ENCODE measurements around the gene RDH16. TPM values are rescaled to one million over a fixed set of nuclear protein-coding genes. Genes with fewer than 3 reads are reported as not detected.
"Not testable (repeated sequence)": the region's sequence is repeated elsewhere in the genome, so short reads cannot be mapped to it uniquely, and the experiment has no call there.

RDH16 gene
- total RNA-seq, 2 donors from 2014 or later: 0.16 TPM; not detected in 1

GRCh38 chr12:56987011-56987410 is 29.6 kb upstream of the RDH16 start:
- TF ChIP-seq, protein P1, sequence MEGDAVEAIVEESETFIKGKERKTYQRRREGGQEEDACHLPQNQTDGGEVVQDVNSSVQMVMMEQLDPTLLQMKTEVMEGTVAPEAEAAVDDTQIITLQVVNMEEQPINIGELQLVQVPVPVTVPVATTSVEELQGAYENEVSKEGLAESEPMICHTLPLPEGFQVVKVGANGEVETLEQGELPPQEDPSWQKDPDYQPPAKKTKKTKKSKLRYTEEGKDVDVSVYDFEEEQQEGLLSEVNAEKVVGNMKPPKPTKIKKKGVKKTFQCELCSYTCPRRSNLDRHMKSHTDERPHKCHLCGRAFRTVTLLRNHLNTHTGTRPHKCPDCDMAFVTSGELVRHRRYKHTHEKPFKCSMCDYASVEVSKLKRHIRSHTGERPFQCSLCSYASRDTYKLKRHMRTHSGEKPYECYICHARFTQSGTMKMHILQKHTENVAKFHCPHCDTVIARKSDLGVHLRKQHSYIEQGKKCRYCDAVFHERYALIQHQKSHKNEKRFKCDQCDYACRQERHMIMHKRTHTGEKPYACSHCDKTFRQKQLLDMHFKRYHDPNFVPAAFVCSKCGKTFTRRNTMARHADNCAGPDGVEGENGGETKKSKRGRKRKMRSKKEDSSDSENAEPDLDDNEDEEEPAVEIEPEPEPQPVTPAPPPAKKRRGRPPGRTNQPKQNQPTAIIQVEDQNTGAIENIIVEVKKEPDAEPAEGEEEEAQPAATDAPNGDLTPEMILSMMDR (IDR thresholded peaks at IDR 0.05): no peak
- no peaks in the 10 kb centered on the region for H3K36me3 ChIP-seq
- H3K4me1 ChIP-seq: peaks cover 0 to 32% of the 10 kb centered on the region in 2 donors
- no peak for DNase-seq (ENCODE audit: low spot score)
- H3K4me3 ChIP-seq: no peak overlapping the region
- no peak overlapping the region for H3K27ac ChIP-seq
- no peaks in the 10 kb centered on the region for H3K9me3 ChIP-seq
- no peaks in the 10 kb centered on the region for H3K27me3 ChIP-seq

GRCh38 chr12:56985714-56986113 is 28.3 kb upstream of the RDH16 start:
- not testable (repeated sequence) for DNase-seq (ENCODE audit: low spot score); H3K27me3 ChIP-seq; H3K4me3 ChIP-seq; H3K27ac ChIP-seq; H3K9me3 ChIP-seq; H3K36me3 ChIP-seq
- H3K4me1 ChIP-seq: peaks cover 0 to 22% of the 10 kb centered on the region in 2 donors

- Histone ChIP-seq H3K9me3 (no peaks in the 10 kb centered on the region), H3K36me3 (no peaks in the 10 kb centered on the region), H3K27ac (no peak overlapping the region), H3K27me3 (no peaks in the 10 kb centered on the region), H3K4me1 (peaks cover 0 to 13% of the 10 kb centered on the region in 2 donors), H3K4me3 (no peak overlapping the region)
- no peak for DNase-seq (ENCODE audit: low spot score)
- TF ChIP-seq, protein P1 (IDR thresholded peaks at IDR 0.05): no peak
Measured at GRCh38 chr12:56983386-56983785, 26.0 kb upstream of the RDH16 start.

- H3K9me3 ChIP-seq; H3K27me3 ChIP-seq; H3K4me3 ChIP-seq; DNase-seq (ENCODE audit: low spot score); H3K27ac ChIP-seq; H3K36me3 ChIP-seq; H3K4me1 ChIP-seq: not testable (repeated sequence)
Measured at GRCh38 chr12:56982578-56983236, 25.3 kb upstream of the RDH16 start.

GRCh38 chr12:56980941-56981530 is 23.6 kb upstream of the RDH16 start:
- TF ChIP-seq, protein P1 (IDR thresholded peaks at IDR 0.05): no peak
- H3K27me3 ChIP-seq: no peaks in the 10 kb centered on the region
- no peak overlapping the region for H3K4me3 ChIP-seq
- no peaks in the 10 kb centered on the region for H3K36me3 ChIP-seq
- no peak overlapping the region for H3K27ac ChIP-seq
- no peaks in the 10 kb centered on the region for H3K4me1 ChIP-seq
- H3K9me3 ChIP-seq: no peaks in the 10 kb centered on the region
- DNase-seq (ENCODE audit: low spot score): no peak

DNA sequence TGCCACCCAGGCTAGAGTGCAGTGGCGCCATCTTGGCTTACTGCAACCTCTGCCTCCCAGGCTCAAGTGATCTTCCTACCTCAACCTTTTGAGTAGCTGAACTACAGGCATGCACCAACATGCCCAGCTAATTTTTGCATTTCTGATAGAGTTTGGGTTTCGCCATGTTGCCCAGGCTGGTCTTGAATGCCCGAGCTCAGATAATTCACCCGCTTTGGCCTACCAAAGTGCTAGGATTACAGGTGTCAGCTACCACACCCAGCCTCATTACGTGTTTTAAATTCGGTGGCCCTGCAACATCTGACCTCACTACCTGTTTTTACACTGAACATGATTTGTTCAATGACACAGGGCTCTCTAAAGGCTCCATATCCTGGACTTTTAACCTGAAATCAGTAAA is 22.9 kb upstream of the RDH16 start:
- TF ChIP-seq, protein P1 (IDR thresholded peaks at IDR 0.05): no peak
- Histone ChIP-seq H3K4me3 (no peak overlapping the region), H3K27me3 (no peaks in the 10 kb centered on the region), H3K9me3 (no peaks in the 10 kb centered on the region), H3K36me3 (no peaks in the 10 kb centered on the region), H3K27ac (no peak overlapping the region), H3K4me1 (no peaks in the 10 kb centered on the region)
- DNase-seq (ENCODE audit: low spot score): no peak

GRCh38 chr12:56979628-56980027 is 22.2 kb upstream of the RDH16 start:
- H3K4me3 ChIP-seq: no peak overlapping the region
- TF ChIP-seq, protein P1 (IDR thresholded peaks at IDR 0.05): no peak
- H3K9me3 ChIP-seq: no peaks in the 10 kb centered on the region
- H3K4me1 ChIP-seq: no peaks in the 10 kb centered on the region
- H3K27ac ChIP-seq: no peak overlapping the region
- no peak for DNase-seq (ENCODE audit: low spot score)
- no peaks in the 10 kb centered on the region for H3K27me3 ChIP-seq
- no peaks in the 10 kb centered on the region for H3K36me3 ChIP-seq

Measured in right atrium auricular region (tissue), 2 donors.